GM18517 (cell line): ENCODE measurements around the gene SLC39A9.
A peak's percentile ranks its signal among the peaks of the same experiment; 100 is the strongest.

Experiments
- ATAC-seq: cut with Tn5 transposase; IDR thresholded peaks from one replicate; pipeline ENCODE4 v1.9.1; 2021; ENCODE audit warnings: mild to moderate bottlenecking, moderate library complexity; ENCODE audit not compliant: unreplicated experiment

The SLC39A9 gene

DNA sequence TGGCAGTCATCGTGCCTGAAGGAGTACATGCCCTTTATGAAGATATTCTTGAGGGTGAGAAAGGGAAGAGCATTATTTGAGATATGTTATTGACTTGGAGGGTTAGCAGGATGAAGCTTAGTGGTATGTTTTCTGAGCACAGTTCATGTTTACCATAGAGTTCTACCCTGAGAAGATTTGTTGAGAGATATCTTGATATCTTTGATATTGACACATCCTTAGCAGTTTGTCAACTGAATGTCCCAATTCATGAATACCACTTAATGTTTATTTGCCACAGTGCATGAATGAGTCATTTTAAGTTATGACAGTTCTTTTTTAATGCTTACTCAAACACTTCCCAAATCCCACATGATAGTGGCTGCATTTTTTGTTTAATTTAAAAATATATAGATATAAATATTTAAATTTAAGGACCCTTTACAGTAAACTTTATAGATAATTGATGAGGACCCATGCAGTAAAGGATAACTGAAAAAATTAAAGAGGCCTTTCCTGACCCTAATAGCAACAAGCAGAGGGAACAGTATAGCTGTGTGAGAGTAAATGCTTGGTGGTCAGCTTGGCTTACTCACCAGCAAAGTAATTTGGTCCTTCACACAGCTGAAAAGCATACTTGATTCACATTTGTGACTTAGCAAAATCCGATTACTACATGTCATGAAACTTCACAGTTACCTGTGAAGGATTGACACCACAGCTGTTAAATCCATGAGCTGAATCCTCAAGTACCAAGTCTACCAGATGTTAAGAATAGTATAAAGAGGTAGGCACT, 25.8 kb downstream of the SLC39A9 start:
- no peak for ATAC-seq

DNA sequence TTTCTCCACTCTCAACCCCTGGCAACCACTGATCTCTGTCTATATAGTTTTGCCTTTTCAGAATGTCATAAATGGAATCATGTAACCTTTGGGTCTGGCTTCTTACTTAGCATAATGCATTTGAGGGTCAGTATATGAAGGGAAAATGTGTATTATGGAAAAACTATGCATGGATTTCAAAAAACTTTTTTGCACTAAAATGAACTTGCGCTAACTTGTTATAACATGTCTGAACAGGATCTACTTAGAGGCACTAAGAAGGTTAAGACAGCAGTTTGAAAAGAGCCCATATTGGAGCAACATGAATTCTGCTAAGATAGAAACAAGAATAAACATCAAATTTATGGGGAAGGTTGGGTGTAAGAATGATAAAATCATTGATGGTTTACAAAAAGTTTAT, 29.1 kb downstream of the SLC39A9 start:
- ATAC-seq = no peak

DNA sequence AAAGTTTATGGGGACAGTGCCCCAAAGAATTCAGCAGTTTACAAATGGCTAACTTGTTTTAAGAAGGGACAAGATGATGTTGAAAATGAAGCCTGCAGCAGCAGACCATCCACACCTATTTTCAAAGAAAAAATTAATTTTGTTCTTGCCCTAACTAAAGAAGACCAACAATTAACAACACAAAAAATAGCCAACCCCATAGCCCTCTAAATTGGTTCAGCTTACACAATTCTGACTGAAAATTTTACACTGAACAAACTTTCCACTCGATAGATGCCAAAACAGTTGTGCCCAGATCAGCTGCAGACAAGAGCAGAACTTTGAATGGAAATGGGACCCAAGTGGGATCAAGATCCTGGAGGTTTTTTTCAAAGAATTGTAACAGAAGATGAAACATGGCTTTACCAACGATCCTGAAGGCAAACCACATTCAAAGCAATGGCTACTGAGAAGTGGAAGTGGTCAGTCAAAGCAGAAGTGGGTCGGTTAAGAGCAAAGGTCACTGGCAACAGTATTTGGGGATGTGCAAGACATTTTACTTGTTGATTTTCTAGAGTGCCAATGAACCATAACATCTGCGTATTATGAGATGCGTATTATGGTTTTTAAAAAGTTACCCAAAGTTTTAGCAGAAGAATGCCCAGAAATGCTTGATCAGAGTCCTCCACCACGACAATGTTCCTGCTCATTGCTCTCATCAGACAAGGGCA, 30.0 kb downstream of the SLC39A9 start:
- no peak for ATAC-seq

DNA sequence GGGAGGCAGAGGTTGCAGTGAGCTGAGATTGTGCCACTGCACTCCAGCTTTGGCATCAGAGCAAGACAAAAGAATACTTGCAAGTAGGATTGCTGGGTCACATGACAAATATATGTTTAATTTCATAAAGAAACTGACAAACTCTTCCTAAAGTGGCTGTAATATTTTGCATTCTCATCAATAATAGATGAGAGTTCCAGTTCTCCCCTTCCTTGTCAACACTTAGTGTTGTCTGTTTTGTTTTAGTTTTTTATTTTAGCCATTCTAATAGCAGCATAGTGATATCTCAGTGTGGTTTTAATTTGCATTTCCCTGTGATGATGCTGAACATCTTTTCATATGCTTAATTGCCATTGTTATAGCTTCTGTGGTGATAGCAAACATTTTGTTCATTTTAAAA, 31.2 kb downstream of the SLC39A9 start:
- no peak for ATAC-seq

DNA sequence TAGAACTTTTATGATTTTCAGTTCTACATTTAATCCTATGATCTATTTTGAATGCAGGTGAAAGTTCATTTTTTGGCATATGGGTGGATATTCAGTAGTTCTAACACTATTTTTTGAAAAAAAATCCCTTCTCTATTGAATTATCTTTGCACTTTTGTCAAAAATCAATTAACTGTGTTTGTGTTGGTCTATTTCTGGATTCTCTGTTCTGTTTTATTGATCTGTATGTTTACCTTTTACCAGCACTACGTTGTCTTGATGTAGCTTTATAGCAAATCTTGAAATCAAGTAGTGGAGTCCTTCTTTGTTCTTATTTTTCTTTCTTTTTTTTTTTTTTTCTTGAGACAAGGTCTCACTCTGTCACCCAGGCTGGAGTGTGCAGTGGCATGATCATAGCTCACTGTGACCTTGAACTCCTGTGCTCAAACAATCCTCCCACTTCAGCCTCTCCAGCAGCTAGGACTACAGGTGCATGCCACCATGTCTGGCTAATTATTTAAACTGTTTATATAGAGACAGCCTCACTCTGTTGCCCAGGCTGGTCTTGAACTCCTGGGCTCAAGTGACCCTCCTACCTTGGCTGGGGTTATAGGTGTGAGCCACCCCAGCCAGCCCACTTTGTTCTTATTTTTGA, 31.9 kb downstream of the SLC39A9 start:
- ATAC-seq = no peak

DNA sequence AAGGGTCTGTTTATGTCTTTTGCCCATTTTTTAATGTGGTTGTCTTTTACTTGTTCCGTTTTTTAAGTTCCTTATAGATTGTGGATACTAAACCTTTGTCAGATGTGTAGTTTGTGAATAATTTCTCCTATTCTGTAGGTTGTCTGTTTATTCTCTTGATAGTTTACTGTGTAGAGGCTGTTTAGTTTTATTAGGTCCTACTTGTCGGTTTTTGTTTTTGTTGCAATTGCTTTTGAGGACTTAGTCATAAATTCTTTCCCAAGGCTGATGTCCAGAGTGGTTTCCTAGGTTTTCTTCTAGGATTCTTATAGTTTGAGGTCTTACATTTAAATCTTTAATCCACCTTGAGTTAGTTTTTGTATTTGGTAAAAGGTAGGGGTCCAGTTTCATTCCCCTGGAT, 33.9 kb downstream of the SLC39A9 start:
- no peak for ATAC-seq

DNA sequence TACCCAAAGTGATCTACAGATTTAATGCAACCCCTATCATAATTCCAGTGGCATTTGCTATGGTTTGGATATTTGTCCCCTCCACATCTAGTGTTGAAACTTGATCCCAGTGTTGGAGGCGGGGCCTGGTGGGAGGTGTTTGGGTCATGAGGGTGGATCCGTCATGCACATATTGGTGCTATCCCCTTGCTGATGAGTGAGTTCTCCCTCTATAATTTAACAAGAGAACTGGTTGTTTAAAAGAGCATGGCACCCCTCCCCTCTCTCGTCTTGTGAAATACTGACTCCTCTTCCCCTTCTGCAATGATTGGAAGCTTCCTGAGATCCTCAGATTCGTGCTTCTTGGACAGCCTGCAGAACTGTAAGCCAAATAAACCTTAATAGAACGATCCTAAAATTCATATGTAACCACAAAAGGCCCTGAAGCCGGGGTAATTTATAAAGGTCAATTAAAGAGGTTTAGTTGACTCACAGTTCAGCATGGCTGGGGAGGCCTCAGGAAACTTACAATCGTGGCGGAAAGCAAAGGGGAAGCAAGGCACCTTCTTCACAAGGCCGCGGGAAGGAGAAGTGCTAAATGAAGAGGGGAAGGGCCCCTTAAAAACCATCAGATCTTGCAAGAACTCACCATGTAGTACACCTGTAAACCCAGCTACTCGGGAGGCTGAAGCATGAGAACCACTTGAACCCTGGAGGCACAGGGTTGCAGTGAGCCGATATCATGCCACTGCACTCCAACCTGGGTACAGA, 41.2 kb downstream of the SLC39A9 start:
- ATAC-seq = no peak

DNA sequence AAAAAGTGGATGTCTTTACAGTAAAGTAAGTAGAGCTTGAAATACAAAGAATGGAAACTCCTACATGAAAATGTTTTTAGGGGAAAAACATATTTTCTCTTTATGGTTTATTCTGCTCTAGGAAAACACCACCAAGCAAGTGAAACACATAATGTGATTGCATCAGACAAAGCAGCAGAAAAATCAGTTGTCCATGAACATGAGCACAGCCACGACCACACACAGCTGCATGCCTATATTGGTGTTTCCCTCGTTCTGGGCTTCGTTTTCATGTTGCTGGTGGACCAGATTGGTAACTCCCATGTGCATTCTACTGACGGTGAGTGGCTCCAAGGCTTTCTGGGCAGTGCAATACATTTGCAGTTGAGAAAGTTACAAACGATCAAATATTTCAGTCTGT, 43.5 kb downstream of the SLC39A9 start:
- peak; percentile 85 for ATAC-seq

DNA sequence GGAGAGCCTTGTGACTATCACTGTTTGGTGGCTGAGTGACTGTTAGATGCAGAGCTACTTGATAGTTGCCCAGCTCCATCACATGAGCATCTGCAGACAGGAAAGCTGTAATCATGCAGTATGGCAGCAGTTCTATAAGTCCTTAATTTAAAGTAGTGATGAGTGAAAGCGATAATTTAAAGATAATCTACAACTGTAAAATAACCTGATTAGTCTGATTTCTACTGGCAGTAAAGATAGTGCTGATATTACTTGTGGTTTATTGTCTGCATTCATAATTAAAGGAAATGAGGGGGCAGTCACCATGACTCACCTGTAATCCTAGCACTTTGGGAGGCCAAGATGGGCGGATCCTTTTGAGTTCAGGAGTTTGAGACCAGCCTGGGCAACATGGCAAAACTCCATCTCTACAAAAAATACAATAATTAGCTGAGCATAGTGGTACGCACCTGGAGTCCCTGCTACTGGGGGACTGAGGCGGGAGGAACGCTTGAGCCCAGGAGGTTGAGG, 44.9 kb downstream of the SLC39A9 start:
- no peak for ATAC-seq

DNA sequence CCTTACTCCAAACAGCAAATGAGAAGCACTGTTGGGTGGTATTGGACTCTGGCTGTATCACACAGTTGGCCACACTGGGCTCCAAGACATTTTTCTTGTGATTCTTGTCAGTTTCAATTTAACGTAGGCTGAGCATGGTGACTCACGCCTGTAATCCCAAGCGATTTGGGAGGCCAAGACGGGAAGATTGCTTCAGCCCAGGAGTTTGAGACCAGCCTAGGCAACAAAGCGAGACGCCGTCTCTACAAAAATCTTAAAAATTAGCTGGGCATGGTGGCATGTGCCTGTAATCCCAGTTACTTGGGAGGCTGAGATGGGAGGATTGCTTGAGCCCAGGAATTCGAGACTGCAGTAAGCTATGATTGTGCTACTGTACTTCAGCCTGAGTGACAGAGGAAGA, 50.7 kb downstream of the SLC39A9 start:
- ATAC-seq = no peak

DNA sequence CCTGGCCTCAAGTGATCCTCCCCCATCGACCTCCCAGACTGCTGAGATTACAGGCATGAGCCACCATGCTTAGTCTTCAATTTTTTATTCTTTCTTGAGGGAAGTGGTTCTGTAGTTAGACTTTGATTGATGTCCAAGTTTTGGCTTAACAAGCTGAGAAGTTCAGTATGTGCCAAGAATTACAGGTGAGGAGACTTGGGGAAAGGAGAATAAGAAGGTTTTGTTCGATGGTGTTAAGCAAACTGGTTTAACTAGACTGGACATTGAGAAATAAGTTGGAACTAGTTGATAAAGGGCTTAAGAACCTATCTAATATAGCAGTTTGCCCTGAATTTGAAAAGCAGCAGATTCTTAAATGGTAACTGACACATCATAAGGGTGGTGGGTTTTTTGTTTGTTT, 53.4 kb downstream of the SLC39A9 start:
- no peak for ATAC-seq

DNA sequence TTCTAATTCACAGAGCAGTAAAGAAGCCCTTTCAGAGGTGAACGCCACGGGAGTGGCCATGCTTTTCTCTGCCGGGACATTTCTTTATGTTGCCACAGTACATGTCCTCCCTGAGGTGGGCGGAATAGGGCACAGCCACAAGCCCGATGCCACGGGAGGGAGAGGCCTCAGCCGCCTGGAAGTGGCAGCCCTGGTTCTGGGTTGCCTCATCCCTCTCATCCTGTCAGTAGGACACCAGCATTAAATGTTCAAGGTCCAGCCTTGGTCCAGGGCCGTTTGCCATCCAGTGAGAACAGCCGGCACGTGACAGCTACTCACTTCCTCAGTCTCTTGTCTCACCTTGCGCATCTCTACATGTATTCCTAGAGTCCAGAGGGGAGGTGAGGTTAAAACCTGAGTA, 59.9 kb downstream of the SLC39A9 start:
- no peak for ATAC-seq

DNA sequence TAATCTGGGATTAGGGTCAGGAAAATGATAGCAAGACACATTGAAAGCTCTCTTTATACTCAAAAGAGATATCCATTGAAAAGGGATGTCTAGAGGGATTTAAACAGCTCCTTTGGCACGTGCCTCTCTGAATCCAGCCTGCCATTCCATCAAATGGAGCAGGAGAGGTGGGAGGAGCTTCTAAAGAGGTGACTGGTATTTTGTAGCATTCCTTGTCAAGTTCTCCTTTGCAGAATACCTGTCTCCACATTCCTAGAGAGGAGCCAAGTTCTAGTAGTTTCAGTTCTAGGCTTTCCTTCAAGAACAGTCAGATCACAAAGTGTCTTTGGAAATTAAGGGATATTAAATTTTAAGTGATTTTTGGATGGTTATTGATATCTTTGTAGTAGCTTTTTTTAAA, 60.6 kb downstream of the SLC39A9 start:
- ATAC-seq = no peak

DNA sequence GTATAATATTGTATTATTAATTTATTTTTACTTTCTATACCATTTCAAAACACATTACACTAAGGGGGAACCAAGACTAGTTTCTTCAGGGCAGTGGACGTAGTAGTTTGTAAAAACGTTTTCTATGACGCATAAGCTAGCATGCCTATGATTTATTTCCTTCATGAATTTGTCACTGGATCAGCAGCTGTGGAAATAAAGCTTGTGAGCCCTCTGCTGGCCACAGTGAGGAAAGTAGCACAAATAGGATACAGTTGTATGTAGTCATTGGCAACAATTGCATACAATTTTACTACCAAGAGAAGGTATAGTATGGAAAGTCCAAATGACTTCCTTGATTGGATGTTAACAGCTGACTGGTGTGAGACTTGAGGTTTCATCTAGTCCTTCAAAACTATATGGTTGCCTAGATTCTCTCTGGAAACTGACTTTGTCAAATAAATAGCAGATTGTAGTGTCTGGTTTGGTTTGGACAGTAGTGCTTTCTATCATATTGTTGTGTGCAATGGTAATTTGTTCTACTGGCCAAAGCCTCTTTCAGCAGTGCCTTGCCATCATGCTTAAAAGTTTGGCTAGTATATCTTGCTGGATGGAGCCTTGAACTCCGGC, 61.7 kb downstream of the SLC39A9 start:
- no peak for ATAC-seq

DNA sequence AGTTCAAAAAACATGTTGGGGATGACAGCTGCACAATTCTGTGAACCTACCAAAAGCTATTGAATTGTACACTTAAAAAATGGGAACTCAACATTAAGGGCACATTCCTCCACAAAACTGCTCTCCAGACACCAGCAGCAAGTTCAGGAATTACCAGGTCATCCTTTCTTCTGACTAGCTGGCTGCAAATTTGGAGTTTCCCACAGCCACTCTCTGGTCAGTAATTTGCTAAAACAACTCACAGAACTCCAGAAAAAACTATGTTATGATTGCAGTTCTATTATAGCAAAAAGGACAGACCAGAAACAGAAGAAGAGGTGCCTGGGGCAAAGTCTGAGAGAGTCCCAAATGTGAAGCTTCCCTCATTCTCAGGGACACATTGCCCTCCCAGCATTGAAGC, 65.9 kb downstream of the SLC39A9 start:
- no peak for ATAC-seq

DNA sequence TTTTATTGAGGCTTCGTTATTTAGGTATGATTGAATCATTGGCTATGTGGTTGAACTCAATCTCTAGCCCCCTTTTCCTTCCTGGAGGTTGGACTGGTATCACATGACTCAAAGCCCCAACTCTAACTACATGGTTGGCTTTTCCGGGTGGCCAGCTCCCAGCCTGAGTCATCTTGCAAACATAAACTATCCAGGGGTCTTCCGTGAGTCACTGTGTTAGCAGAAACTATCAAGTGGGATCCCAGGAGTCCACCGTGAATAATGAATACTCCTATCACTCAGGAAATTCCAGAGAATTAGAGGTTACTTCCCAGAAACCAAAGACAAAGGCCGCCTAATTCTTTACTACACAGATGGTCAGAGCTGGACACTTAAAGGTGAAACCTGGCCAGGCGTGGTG, 66.3 kb downstream of the SLC39A9 start:
- ATAC-seq = no peak

DNA sequence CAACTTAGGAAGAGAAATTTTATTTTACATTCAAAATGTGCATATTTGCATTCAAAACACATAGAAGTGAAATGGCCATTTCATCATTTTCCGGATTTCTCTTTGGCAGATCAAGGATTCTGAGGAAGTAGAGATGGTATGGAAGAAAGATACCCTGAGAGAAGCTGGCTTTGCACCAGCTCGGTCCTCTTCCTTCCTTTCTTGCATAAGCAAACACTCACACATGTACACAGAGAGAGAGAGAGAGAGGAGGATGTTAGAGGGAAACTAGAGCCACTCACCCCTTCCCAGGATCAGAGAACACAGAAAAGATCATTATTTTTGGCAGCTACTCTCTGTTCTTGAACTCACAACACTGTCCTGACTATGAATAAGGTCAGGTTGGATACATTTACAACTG, 70.5 kb downstream of the SLC39A9 start:
- ATAC-seq = no peak

DNA sequence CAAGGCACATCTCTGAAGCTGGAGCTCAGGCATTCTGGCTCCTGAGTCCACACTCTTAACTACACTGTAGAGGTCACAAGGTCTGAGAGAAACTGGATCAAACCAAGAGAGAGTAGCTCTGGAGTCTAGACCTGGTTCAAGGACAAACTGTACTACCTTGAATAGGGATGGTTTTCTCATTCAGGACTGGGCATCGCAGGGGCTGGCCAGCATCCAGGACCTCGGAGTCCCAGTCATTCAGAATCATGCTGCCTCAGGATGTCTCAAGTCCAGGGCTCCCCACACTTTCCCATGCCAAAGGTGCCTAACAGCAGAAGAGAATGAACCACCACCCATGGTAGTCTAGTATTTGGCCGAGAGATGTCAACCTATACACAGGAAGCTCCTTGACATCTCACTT, 72.9 kb downstream of the SLC39A9 start:
- no peak for ATAC-seq

DNA sequence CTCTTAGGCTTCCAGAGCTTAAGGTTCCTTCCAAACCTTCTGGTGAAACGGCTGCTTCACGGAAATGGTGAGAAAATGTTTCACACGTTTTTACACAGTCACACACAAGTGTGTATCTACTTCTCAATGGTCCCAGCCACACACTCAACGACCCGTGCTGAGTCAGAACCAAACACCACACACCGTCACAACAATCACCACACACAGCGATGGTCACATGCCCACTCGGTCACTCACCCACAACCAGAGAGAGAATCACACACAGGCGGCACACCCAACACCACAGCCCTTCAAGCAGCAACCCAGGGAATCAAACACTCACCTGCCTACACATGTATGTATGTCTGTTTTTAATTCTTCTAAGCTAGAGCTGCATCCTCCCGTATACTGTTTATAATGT, 73.4 kb downstream of the SLC39A9 start:
- ATAC-seq = no peak

DNA sequence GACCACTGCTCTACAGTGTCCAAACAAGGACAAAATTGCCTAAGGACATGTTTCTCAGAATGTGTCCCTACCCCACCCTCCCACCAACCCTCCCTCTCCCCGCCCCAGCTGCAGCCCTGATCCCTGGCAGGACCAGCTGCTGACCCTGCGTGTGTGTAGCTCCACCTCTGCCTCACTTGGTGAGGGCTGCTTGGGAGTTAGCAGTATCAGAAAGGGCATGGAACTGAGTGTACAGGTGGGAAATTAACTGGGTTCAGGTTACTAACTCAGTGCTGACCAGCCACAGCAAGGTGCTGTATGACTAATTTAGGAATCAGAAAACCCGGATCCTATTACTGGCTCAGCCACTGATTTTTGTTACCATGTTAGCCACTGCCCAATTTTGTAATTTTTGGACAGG, 74.8 kb downstream of the SLC39A9 start:
- ATAC-seq = no peak

DNA sequence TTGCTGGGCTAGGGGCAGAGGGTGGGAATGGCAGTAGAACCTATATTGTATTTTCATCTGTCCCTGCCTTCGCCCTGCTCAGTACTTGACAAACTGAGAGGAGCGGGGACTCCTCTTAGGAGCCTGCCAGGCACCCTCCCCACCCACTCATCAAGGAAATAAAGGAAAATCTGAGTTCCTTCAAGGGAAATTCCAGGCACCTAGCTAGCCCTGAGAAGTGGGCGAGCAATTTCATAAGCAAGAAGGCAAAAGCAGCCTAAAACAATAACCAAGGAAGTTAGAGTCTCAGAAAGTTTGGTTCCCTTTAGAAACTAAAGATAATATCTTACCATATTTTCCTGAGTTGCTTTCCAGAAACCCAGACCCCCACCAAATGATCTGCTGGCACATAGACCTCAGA, 75.5 kb downstream of the SLC39A9 start:
- ATAC-seq = no peak
